GM23338 (cell line): Measurements from ENCODE around the gene TSPAN5.

ENCODE experiments used
- CREB1 ChIP-seq: fragments of 250-450 bp; sonication (Bioruptor Pico); IDR thresholded peaks from 2 replicates; pipeline ENCODE4 v1.5.0; 2020; ENCODE audit warnings: low read depth, mild to moderate bottlenecking, moderate library complexity
- EZH2phosphoT487 ChIP-seq: fragments of 200-600 bp; sonication (generic); IDR thresholded peaks from one replicate; pipeline ENCODE4 v1.8.1; 2018; ENCODE audit warnings: antibody characterized with exemption; ENCODE audit not compliant: unreplicated experiment
- POLR2AphosphoS5 ChIP-seq: IDR thresholded peaks from 2 replicates; pipeline ENCODE4 v1.6.1; 2016; ENCODE audit warnings: antibody characterized with exemption, low read depth
- TF ChIP-seq, protein P1 (sequence below), 2 experiments: fragments of 200-600 bp in 1 of 2; sonication (generic) in 1 of 2; conservative IDR thresholded peaks; 2 replicates each; pipeline versions ENCODE4 v1.5.1 to v1.6.1; 2016 to 2017; ENCODE audit warnings: antibody characterized with exemption in 2 of 2, low read depth in 2 of 2, mild to moderate bottlenecking in 2 of 2, moderate library complexity in 1 of 2

DNA sequence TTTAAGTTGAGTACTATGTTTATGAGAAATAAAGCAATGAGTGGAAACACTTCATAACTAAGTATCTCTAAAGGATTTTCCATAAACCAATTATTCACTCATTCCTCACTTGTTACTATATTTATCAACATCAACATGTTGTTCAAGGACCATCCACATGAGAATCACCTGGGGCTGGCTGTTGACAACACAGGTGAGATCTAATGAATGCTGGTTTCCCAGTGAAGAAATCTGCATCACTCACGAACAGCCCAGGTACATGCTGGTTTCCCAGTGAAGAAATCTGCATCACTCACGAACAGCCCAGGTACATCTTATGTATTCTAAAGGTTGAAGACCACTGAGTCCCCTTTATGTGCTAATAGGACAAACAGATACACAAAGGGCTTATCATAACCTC is 32.5 kb downstream of the TSPAN5 start:
- TF ChIP-seq, protein P1, sequence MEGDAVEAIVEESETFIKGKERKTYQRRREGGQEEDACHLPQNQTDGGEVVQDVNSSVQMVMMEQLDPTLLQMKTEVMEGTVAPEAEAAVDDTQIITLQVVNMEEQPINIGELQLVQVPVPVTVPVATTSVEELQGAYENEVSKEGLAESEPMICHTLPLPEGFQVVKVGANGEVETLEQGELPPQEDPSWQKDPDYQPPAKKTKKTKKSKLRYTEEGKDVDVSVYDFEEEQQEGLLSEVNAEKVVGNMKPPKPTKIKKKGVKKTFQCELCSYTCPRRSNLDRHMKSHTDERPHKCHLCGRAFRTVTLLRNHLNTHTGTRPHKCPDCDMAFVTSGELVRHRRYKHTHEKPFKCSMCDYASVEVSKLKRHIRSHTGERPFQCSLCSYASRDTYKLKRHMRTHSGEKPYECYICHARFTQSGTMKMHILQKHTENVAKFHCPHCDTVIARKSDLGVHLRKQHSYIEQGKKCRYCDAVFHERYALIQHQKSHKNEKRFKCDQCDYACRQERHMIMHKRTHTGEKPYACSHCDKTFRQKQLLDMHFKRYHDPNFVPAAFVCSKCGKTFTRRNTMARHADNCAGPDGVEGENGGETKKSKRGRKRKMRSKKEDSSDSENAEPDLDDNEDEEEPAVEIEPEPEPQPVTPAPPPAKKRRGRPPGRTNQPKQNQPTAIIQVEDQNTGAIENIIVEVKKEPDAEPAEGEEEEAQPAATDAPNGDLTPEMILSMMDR (conservative IDR thresholded peaks at IDR 0.05; ENCODE audit: low read depth in 2 of 2): no peak
- TF ChIP-seq POLR2AphosphoS5: no peak
- no peak for TF ChIP-seq EZH2phosphoT487
- no peak for TF ChIP-seq CREB1
